SKM-1 (cell line): ENCODE data around the gene TTC39A.

ENCODE experiments used
- DNase-seq: peaks from one replicate; lab custom pipeline; 2025; ENCODE audit not compliant: unreplicated experiment; lab: John Stamatoyannopoulos, UW

TTC39A gene

DNA sequence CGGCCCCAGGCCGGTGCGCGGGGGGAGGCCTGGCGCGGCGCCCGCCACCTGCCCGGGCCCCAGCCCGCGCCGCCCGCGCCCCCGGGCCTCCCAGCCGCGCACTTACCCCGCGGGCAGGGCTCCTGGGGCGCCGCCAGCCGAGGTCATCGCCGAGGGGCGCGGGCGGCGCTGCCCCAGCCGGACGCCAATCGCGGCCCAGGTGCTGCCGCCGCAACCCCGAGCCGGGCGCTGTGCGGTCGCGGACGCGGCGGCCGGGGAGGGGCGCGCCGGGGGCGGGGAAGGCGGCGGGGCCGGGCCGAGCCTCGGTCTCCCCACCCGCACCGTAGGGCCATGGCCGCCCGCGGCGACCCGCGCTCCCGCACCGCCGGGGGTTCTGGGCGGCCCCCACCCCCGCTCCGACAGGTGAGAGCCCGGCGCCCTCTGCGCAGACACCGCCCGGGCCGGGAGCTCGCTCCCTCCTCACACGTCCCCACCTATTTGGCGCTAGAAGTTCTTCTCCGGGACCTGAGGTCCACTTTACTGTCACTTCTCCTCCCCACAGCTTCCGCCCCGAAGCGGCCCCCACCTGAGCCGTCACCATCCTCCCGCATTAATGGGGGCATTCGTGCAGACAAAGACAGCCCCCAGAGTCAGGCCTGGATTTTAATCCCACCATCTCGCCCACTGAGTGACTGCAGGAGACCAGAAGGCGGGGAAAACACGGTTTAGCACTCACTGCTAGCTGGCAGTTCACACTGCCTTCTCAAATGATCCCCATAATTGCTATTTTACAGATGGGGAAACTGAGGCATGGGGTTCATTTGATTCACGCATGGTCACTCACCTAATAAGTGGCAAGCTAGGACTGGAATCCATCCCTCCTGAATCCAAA is at the start of gene TTC39A:
Gene TTC39A, minus strand, starts transcription at position 232 of the 871 bp plus-strand sequence. Its CDS starts 85 bp downstream, at position 147.
- DNase-seq = no peak

- no peak for DNase-seq
These were observed 48.5 kb upstream of the TTC39A start for GRCh38 chr1:51378871-51379270.

DNA sequence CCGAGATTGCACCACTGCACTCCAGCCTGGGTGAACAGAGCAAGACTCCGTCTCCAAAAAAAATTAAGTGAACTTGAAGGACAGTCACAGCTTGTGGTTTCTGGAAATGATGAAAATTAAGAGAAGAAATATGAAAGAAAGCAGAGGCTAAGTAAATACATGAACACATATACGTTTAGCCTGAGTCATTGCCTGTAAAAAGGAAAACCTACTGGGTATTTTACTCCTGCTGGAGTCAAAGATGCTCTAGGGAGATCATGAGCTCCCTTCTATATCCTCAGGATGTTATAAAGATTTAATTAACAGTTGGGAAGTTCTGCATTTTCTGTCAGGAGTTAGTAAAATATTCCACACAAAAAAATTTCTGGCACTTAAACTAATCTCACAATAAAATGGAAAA is 43.5 kb upstream of the TTC39A start:
- DNase-seq = no peak

DNA sequence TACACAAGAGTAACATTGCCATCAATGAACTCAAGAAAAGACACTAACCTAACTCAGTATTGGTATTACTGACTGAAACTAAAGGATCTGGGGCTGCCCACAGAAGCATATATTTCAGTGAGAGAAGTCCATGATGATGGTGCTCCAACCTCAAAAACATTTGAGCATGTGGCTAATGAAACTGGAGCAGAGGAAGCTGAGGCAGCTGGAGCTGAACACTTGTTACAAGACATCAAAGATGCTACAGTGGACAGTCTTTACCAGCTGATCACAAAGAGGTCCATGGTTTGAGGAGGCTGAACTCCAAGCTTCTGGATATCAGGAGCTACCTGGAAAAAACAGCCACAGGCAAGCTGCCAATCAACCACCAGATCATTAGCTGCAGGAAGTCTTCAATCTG is 42.2 kb upstream of the TTC39A start:
- DNase-seq = no peak

DNA sequence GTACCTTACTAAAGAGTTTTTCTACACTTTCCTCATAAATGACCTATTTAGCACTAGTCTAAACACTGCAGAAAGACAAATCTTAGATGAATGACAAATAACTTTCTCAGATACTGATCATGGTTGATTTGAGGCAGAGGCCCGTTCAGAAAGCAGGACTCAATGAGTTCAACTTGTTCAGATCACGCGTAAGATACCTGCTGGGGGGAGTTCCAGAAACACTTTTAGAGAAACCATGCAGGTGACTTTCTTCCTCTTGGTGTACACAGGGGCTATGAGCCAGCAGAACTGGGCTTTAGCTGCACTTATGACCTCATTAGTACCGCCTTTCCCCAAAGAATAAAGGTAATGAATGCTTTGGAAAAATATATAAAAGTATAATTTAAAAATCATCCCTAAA is 38.8 kb upstream of the TTC39A start:
- DNase-seq = no peak

- DNase-seq = no peak
These were observed 35.4 kb upstream of the TTC39A start for GRCh38 chr1:51365774-51366173.

GRCh38 chr1:51359879-51360278 is 29.5 kb upstream of the TTC39A start:
- DNase-seq = no peak

DNA sequence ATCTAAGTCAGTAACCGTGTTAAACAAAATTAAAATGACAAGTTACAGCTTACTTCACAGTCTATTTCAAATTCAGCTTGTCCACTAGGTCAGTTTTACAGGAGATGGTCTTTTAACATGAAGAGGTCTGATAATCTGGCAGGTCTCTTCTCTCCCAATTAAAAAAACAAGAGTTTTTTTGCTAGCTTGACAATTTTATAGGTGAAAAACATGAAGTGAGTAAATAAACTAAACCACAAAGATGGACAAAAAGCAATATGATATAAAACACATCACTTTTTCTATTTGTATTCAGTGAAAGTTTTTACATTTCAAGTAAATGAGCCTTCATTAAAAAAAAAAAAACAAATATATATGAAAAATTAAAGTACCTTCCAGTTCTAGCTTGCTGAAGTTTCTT is 25.0 kb upstream of the TTC39A start:
- DNase-seq = no peak

DNA sequence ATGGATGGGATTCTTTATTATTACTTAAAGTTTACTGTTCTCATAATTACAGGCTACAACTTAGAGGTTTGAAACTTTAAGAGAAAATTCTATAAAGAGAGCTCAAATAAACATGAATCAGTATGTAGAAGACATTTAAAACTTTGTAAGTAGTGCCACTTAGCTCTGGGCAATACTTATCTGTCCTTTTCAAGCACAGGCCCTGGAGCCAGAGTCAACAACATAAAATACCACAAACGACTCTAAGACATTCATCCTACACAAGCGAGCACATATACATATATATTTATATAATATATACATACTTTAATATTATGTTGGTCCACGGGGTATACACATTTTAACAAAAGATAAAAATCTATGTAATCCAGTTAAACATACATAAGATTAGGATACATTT is 24.1 kb upstream of the TTC39A start:
- DNase-seq = no peak

DNA sequence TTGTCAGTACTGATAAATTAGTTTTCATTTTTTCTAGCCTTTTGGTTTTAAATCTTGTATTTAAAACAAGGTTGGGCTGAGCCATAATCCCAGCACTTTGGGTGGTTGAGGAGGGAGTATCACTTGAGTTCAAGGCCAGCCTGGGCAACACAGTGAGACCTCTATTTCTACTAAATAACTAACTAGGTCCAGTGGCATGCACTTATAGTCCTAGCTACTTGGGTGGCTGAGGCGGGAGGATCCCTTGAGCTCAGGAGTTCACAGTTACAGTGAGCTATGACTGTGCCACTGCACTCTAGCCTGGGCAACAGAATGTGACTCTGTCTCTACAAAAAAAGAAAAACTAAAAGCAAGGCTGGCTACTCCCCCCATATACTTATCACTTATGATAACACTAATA is 21.5 kb upstream of the TTC39A start:
- no peak for DNase-seq

- DNase-seq = no peak
These were observed 19.5 kb upstream of the TTC39A start for GRCh38 chr1:51349862-51350261.

GRCh38 chr1:51348147-51348527 is 17.8 kb upstream of the TTC39A start:
- no peak for DNase-seq

DNA sequence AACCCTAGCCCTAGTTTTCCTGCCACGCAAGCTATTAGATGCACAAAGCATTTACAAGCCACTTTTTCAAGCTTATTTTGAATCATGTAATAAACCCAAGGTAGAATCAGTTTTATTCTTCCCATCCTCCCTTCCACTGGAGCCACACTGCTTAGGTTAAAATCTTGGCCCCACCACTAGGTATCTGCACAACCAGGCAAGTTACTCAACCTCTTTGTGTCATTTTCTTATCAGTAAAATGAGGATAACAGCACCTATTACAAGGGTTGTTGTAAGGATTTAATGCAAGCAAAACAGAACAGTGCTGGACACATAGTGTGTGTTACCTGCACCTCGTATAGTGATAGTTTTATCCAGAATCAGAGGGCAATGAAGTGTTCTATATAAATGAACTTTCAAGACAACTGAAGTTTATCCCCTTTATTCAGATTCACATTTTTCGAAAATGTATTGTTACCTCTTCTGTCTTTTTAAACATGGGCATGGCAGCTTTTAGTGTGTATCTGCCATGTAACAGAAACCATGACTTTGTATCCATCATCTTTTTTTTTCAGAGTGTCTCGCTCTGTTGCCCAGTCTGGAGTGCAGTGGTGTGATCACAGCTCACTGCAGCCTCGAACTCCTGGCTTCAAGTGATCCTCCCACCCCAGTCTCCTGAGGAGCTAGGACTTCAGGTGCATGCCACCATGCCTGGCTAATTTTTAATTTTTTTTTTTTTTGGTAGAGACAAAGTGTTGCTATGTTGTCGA is 17.2 kb upstream of the TTC39A start:
- no peak for DNase-seq

DNA sequence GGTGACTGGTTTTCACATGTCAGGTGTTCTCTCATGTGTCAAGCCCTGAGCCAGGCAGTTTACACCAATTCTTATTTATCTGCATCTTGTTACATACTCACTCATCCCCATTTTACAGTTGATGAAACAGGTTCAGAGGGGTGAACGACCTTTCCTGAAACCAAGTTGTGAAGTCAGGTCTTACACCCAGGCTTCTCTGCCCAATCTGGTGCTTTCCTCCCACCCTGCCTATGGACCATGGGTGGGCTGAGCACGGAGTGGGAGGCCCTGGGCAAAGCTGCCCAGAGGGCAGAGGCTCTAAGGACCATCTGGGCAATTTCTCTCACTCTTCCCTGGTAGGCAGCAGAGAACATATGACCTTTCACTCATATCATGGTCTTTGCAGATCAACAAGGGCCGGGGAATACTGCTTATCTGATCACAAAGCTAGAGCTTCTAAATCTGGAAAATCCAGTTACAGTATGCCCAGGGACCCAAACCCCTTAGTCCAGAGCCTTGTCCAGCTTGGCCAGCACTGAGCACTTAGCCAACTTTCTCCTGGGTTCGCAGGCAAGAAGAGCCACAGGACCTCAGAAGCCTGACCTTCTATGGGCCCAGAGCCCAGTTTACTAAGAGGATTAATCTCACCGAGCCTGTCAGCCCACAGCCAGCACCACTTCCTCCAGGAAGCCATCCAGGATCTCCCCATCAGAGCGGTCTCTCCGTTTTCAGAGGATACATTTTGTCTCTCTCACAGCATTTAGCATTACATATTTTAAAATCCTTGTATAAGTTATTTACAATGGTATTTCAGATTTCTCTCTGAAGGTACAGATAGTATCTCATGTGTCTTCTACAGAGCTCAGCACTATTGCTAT is 16.0 kb upstream of the TTC39A start:
- no peak for DNase-seq

GRCh38 chr1:51345300-51345687 is 14.9 kb upstream of the TTC39A start:
- no peak for DNase-seq

DNA sequence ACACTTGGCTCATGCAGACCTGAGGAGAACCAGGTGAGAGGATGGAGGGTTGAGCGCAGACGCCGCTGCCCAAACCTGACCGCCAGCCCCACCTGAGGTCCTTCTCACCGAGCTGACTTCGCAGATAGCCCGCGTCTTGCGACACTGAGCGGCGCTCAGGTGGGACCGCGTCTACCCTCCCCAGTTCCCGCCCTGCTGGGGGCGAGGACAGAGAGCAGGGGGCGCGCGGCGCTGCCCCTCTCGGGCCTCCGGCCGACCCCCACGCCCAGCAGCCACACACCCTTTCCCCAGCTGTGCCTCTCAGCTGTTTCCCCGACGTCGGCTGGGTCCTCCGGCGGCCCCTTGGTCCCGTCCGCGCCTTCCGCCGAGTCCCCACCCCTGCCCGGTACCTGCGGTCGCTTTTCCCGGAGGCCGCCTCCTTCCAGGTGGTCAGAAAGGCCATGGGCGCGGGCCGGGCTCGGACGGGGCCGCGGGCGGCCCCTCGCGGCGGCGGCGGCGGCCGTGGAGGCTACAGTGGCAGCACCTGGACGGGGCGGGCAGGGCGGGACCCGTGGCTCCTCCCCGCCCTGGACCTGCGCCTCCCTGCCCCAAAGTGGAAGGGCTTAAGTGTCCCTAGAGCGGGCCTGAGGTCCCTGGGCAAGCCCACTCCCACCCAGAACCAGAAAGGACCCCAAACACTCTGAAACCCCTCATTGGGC is 14.4 kb upstream of the TTC39A start:
- DNase-seq = no peak

DNA sequence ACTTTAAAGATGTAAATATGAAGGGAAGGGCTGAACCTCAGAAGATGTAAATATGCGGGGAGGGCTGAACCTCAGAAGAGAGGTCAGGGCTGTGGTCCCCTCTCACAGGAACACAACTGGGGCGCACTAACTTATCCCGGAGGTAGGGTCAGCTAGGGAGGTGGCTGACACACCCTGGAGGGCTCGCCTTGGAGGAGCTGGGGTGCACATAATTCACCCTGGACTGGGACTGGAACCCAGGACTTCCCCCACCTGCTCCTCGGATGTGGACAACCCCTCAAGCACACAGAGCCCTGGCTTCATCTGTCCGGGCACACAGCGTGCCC is 13.9 kb upstream of the TTC39A start:
- DNase-seq = no peak

DNA sequence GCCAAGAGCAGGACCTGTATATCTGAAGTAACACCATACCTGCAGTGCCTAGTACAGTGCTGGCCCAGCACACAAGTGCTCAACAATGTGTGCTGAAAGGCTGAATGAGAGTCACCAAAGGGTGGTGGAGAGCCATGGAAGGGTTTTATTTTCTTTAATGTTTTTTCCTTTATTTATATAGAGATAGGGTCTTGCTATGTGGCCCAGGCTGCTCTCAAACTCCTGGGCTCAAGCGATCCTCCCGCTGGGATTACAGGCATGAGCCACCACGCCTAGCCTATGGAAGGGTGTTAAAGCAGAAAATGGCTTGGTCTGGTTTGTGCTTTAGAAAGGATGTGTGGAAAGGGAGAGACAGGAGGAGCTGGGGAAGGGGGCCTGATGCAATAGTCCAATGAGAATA is 13.3 kb upstream of the TTC39A start:
- DNase-seq = no peak

DNA sequence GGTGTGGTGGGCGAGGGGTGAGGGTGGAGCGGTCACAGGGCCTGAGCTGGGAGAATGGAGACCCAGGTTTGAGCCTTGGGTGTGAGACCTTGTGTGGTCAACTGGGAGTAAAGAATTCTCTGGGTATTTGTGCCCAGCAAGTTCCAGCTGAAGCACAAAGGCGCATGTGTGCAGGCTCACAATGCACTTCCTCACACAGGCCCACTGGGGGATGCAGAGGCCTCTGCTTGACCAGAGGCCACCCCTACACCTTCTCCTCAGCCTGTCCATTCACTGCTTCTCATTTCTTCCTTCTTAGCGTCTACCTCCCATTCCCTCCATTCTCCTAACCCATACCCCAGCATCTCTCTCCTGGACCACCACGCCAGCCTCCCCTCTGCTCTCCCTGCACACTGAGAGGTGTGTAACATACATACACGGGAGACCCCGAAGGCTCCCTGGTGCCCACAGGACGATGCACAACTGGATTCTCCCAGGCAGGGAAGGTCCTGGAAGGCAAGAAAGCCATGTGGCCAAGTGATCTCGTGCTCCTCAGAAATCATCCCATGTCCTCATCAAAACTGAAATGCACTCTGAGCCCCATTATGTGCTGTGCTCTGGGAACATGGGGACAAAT is 12.3 kb upstream of the TTC39A start:
- no peak for DNase-seq

- no peak for DNase-seq
These were observed 11.6 kb upstream of the TTC39A start for GRCh38 chr1:51341876-51342496.
